Activated gamma-delta T cell treated with anti-CD3 and anti-CD28 coated beads, Interleukin-2, amount 50 U/mL, for 16 hours (primary cell): ENCODE measurements around the gene VPS35L.

Experiments used
- DNase-seq: peaks from one replicate; pipeline ENCODE4 v3.0.0-alpha.2; 2020; ENCODE audit warnings: low read depth

The VPS35L gene

GRCh38 chr16:19748389-19749168, 193.1 kb downstream of the VPS35L start:
- no peak for DNase-seq

- DNase-seq: no peak
Measured at GRCh38 chr16:19749571-19750080, 194.1 kb downstream of the VPS35L start.
